Epithelial cell of esophagus (primary cell): ENCODE data around the gene MRAP2.

Source experiments
- DNase-seq: peaks from one replicate; pipeline ENCODE4 v3.0.0; 2010; ENCODE audit warnings: low read depth
- H3K4me3 ChIP-seq: 2 replicates; pipeline ENCODE4 v1.5.1; 2011; ENCODE audit warnings: mild to moderate bottlenecking, low read length, control low read depth
- TF ChIP-seq, protein P1 (sequence below): IDR thresholded peaks from 2 replicates; pipeline ENCODE4 v1.5.1; 2011; ENCODE audit warnings: low read depth, mild to moderate bottlenecking, low read length, control low read depth, inconsistent platforms; ENCODE audit not compliant: insufficient read depth; ENCODE audit errors: missing control alignments

The MRAP2 gene

GRCh38 chr6:84086056-84086455 is 52.5 kb downstream of the MRAP2 start:
- no peak overlapping the region for H3K4me3 ChIP-seq
- TF ChIP-seq, protein P1, sequence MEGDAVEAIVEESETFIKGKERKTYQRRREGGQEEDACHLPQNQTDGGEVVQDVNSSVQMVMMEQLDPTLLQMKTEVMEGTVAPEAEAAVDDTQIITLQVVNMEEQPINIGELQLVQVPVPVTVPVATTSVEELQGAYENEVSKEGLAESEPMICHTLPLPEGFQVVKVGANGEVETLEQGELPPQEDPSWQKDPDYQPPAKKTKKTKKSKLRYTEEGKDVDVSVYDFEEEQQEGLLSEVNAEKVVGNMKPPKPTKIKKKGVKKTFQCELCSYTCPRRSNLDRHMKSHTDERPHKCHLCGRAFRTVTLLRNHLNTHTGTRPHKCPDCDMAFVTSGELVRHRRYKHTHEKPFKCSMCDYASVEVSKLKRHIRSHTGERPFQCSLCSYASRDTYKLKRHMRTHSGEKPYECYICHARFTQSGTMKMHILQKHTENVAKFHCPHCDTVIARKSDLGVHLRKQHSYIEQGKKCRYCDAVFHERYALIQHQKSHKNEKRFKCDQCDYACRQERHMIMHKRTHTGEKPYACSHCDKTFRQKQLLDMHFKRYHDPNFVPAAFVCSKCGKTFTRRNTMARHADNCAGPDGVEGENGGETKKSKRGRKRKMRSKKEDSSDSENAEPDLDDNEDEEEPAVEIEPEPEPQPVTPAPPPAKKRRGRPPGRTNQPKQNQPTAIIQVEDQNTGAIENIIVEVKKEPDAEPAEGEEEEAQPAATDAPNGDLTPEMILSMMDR = no peak
- no peak for DNase-seq

GRCh38 chr6:84086545-84087429 is 53.2 kb downstream of the MRAP2 start:
- no peak for DNase-seq
- no peak overlapping the region for H3K4me3 ChIP-seq
- TF ChIP-seq, protein P1 = no peak

DNA sequence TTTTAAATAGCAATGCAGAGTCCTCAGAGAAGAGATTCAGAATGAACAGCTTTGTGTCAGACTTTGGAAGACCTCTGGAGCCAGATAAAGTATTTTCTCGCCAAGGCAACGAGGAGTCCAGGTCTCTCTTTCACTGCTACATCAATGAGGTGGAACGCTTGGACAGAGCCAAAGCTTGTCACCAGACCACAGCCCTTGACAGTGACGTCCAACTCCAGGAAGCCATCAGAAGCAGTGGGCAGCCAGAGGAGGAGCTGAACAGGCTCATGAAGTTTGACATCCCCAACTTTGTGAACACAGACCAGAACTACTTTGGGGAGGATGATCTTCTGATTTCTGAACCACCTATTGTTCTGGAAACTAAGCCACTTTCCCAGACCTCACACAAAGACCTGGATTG is 55.5 kb downstream of the MRAP2 start:
- H3K4me3 ChIP-seq = no peak overlapping the region
- TF ChIP-seq, protein P1 = no peak
- DNase-seq = no peak

- H3K4me3 ChIP-seq = no peak overlapping the region
- TF ChIP-seq, protein P1 = no peak
- no peak for DNase-seq
These were observed 56.0 kb downstream of the MRAP2 start for GRCh38 chr6:84089552-84089951.

- TF ChIP-seq, protein P1 = no peak
- no peak overlapping the region for H3K4me3 ChIP-seq
- DNase-seq = peak; percentile 42
These were observed 60.2 kb downstream of the MRAP2 start for GRCh38 chr6:84093441-84094435.

GRCh38 chr6:84095156-84095555 is 61.6 kb downstream of the MRAP2 start:
- TF ChIP-seq, protein P1 = no peak
- no peak for DNase-seq
- no peak overlapping the region for H3K4me3 ChIP-seq
